Pons (tissue), 1 donor: ENCODE results near the gene FRS2.
A peak's percentile ranks its signal among the peaks of the same experiment; 100 is the strongest.
"Not testable (repeated sequence)": the region's sequence is repeated elsewhere in the genome, so short reads cannot be mapped to it uniquely, and the experiment has no call there.

ENCODE experiments used
- DNase-seq: peaks from one replicate; pipeline ENCODE4 v3.0.0-alpha.2; 2016; ENCODE audit warnings: low spot score

Gene FRS2, protein sequence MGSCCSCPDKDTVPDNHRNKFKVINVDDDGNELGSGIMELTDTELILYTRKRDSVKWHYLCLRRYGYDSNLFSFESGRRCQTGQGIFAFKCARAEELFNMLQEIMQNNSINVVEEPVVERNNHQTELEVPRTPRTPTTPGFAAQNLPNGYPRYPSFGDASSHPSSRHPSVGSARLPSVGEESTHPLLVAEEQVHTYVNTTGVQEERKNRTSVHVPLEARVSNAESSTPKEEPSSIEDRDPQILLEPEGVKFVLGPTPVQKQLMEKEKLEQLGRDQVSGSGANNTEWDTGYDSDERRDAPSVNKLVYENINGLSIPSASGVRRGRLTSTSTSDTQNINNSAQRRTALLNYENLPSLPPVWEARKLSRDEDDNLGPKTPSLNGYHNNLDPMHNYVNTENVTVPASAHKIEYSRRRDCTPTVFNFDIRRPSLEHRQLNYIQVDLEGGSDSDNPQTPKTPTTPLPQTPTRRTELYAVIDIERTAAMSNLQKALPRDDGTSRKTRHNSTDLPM

DNA sequence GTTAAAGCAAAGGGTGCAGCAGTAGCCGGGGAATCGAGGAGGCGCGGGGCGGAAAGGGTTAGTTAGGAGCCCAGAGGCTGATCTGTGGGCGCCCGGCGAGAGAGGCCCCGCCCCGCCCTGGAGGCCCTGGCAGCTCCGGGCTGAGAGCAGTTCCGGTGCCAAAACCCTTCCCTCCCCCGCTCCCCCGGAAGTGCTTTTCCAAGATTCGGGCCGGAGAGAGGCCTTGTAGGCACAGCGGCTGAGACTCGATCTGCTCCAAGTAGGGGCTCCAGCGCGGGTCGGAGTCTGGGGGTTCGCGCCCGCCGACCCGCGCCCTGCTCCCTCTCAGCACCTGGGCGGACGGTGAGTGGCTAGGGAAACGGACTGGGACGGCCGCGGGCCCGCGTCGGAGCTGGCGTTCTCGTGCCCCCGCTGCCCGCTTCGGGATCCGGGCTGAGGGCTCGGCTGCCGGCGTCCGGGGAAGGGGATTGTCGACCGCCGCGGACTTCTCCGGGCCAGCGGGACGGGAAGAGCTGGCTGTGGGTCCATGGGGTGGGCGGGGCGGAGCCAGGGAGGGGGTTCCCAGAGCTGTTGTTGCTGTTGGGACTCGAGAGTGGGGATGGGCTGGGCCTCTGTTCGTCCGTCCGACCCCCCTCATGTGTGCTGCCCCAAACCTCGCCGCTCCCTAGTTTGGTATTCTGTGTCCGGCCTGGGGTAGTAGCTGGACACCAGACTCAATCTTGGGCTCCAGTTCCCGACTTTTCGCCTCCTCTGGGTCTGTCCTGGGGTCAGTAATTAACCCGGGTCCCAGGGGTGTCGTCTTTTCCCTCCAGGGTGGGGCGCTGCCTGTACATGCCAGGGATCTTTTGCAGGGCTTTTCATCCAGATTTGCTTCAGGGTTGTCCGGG is at the start of gene FRS2:
TSS of gene FRS2 (plus strand) at position 200 of the 887 bp plus-strand sequence. CDS start 98,643 bp downstream, outside the sequence.
- peak; percentile 90 for DNase-seq

DNA sequence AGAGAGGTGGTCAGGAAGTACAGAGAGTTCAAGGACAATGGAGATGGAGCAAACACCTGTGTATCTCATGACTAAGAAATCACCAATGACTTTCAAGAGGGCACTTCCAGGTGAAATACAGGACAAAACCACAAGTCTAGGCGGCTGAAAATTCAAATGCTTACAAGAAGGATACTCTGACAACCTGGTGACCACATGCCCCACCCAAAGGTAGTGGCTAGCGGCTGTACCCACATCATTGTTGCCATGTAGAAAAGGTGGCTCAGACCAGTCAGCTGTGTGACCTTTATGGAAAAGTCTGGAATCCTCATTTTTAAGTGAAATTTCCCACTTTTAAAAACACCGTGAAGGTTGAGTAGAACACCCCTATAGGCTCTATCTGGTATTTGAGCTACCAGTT is 48.6 kb upstream of the FRS2 start:
- no peak for DNase-seq

DNA sequence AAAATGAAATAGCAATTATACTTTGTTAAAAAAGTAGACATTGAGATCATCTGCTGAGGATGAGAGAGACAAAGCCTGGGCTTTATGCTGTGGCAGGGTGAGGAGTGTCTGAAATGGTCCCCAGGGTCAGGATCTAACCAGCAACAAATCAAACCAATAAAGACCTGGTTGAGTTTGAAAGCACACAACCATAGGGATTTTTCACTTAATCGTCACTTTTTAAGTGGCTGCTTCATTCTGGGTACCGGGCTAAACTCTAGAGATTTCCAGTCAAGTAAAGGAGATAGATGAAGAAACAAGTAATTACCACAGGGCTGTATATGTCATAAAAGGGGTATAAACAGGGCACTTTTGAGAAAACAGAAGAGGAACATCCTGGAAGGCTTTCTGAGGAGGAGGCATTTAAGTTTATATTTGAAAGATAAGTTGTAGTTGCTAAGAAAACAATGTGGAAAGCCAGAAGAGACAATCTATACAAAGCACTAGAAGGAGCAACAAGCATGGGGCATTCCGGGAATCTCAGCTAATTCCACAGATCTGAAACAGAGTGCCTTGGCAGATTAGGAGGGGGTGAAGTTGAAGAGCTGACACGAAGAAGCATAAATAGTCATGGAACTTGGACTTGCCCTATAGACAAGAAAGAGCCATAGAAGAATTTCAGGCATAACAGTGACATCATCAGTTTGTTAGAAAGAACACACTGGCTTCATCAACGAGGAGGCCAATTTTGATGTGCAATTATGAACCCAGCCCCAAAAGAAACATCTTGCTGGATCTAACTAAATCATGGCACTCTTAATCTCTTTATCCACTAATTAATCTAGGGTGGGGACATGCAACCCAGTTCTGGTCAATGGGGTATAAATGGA is 46.9 kb upstream of the FRS2 start:
- DNase-seq = no peak

DNA sequence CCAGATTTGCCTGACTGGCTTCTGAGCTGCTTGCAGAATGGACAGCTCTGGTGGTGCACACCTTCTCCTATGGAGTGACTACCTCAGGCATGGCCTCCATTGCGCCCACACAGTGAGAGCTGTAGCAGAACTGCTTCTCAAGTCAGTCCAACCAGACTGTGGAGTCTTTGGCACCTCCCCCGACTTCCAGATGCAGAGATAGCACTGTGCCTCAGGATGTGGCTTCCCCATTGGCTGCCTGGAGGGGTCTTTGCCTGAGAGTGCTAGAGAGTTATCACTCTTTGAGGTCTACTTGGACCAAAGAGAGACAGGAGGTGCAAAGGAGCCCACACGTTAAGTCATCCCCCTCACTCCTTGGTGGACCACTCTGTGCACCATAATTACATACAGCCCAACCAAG is 44.8 kb upstream of the FRS2 start:
- no peak for DNase-seq

DNA sequence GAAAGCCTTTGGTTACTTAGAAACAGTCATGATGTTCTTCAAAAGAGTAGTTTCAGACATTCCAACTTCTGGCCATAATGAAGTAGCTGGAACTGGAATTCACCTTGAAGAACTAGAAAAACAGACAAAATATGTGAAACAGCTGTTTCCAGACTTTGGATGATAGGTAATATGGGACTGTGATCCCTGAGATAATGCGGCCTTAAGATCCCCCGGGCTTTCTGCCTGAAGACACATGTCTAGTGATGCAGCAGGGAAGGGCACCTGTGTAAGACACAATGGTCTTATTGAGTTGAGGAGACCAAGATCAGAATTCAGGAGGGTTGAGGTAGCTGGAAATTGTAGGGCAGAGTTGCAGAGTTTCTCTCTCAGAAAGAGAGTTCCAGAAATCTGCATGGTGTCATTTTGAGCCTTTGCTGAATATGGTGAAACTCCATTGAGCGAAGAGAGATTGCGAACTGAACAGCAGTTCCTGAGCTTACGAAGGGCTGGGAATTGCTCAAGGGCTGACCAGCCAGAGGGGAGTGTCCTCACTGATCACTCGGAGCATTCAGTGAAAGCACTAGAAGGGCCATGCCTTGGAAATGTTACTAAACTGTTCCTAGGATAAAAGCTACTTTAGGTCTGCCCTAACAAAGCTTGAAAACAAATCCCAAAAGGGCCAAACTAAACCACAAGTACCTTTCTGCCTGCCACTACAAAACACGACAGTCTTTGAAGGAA is 41.7 kb upstream of the FRS2 start:
- no peak for DNase-seq

DNA sequence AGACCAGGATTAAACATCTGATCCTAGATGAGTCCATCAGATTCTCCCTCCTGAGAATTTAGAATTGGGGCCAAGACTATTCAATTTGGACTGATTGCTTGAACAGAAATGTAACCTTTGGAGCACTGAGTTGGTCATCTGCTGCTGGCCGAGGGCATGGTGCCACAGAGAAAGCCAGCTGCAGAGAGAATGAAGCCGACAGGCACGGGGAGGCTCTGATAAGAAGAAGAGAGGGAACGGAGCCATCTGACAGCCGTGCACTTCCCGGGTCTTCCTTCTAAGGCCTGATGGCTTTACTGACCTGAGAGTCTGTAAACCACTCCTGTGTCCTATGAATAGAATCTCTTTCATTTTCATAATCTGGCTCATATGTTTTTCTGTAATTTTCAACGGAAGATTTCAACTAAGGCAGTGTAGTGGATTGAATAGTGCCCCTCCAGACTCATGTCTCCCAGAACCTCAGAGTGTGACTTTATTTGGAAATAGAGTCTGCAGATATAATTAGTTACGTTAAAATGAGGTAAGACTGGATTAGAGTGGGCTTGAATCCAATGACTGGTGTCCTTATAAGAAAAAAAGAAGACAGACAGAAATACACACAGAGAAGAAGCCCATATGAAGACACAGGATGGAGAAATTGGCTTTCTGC is 39.1 kb upstream of the FRS2 start:
- peak; percentile 65 for DNase-seq

DNA sequence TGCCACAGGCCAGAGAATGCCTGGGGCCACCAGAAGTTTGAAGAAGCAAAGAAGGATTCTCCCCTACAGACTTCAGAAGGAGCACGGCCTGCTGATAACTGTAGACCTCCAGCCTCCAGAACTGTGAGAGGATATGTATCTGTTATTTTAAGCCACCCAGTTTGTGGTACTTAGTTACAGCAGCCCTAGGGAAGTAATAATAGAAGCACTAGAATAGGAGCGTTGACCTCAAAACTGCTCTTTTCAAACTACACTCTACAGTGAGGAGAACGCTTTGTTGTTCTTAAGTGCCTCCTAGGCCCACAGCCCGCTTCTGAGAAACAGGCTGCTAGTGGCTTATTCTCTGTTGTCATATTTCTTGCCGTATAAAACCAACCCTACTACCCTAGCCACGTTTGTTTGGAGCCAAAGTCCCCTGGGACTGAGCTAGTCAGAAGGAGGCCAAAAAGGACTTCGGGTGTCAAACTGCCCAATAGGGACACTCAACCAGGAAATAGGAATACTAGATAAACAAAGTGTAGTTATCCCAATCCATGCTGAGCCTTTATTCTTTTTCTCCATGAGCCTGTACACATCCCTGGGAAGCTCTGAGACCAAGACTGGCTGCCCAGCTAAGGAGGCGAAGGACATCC is 38.5 kb upstream of the FRS2 start:
- DNase-seq = peak; percentile 26

DNA sequence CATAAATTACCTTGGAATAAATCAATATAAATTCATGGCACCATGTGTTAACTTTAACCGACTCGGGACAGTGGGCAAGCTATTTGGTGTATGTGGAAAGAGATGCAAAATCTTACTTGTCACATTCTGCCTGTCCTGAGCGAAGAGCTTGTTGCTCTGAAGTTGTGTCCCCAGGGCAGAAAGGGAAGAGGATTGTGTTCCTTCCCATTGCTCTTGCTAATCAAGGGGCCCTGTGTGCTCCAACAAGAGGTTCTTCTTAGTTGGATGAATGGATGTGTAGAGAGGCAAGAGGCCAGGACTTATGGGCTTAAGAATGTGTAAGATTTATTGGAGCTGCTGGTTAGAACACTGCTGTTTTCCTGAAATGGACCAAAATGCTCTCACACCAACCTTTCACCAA is 36.5 kb upstream of the FRS2 start:
- DNase-seq = peak; percentile 56

DNA sequence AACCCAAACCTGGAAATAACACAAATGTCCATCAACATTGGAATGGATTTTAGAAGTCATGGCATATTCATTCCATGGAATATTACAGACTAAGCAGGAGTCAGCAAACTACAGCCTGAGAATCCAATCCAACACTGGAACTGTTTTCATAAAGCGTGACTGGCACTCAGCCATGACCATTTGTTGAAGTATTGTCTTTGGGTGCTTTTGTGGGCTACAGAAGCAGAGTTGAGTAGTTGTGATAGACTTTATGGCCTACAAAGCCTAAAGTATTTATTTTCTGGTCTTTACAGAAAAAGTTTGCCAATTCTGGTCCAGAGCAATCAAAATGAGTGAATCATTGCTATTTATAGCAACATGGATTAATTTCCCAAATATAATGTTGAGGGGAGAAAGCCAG is 34.5 kb upstream of the FRS2 start:
- peak; percentile 25 for DNase-seq

DNA sequence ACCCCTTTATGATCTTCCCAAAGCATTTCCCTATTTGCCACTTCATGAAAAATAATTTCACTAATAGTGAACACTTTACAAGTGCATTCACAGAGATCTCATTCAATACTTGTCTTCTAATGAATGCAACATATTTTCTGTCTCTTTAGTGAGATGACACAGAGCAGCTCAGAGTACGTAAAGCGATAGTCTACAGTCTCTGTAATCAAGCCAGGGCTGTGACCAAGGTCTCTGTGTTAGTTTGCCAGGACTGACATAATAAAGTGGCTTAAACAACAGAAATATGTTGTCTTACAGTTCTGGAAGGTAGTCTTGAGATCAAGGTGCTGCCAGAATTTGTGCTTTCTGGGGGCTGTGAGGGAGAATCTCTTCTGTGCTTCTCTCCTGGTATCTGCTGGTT is 33.1 kb upstream of the FRS2 start:
- DNase-seq = no peak

DNA sequence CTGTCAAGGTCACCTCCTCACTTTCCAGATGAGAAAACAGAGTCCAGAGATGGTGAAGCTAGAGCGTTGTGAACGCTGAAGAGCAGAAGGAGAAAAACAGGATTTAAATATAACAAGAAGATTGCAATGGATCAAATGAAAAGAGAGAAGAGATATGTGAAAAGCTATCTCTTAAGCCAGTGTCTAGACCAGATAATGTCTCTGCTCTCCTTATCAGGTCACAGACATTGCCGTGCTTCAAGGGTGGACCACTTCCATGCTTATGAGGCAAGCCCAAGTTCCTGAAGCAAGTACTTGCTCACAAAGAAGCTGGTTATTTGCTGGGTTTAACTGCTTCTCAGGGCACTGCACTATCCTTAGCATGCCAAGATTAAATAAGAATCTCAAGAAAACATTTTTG is 31.6 kb upstream of the FRS2 start:
- DNase-seq = no peak

DNA sequence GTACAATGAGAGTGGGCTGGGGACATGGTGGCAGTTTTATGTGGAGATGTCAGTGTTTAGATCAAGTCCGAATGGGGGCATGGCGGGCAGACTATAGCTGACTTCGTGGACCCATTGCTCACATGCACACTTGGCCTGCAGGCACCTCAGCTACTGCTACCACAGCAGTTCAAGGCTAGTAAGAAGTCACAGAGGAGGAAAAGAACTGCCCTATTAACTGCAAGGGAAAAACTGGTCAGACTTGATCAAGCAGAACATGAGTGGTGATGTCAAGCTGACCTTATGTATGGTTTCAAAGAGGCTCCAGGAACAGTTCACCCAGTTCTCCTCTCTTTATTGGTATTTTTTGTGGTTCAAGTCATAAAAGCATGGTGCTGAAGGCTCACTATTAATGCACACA is 30.2 kb upstream of the FRS2 start:
- no peak for DNase-seq

DNA sequence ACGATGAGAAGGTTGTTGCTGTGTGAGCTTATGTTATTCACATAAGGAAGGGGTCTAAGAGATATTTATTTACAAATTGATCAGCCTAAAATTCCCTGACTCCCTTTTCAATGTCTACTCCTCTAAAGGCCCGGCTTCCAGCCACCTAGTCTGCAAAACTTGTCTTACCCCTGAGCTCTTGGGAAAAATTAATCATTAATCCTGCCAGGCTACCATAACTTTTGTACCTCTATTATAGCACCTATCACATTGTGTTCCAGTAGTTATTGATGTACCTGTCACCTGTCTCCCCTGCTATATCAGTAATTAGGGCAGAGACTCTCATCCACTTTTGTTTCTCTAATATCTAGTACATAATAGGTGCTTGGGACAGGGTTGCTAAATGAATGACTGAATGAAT is 29.3 kb upstream of the FRS2 start:
- no peak for DNase-seq

DNA sequence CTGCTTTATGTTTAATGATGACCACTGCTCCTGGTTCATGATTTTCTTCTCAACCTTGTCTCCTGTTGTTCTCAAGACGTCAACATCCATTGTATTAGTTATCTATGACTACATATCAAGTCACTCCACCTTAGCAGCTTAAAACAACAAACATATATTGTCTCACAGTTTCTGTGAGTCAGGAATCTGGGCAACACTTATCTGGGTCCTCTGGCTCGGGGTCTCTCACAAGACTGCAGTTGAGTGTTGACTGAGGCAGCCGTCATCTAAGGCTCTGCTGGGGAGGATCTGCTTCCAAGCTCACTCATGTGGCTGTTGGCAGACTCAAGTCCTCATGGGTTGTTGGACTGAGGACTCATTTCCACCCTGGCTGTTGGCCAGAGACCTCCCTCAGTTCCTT is 27.3 kb upstream of the FRS2 start:
- no peak for DNase-seq

DNA sequence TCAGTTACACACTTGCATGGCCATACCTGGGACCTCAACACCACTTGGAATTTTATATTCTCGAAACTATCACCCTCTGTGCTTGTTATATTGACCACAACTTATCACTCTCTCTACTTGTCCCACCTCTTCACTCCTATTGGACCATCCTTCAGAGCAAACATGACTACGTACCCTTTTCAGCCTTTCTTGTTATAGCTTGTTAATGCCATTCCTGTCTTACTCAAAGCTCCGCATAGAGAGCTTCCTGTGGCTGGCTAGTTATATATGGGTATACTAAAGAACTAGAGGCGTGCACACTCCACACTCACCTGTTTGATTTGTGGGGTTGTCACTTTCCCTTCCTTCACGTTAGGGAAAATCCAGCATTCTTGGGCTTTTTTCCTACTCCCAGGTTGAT is 26.3 kb upstream of the FRS2 start:
- no peak for DNase-seq

DNA sequence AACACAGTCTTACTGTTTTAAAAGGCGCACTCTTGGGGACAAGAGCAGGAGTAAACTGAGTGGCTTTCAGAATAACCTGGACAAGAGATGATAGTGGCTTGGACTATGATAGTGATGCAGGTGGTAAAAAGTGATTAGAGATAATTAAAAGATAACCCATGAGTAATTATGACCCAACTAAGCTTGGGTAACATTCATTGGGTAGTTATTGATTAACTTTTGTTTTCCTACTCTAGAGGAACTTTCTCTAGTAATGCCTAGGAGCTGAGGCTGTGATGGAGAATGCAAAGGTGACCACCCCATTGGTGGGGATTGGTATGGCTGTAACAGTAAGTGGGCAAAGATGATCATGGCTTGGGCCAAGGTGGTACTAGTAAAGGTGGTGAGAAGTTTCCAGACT is 22.3 kb upstream of the FRS2 start:
- no peak for DNase-seq

DNA sequence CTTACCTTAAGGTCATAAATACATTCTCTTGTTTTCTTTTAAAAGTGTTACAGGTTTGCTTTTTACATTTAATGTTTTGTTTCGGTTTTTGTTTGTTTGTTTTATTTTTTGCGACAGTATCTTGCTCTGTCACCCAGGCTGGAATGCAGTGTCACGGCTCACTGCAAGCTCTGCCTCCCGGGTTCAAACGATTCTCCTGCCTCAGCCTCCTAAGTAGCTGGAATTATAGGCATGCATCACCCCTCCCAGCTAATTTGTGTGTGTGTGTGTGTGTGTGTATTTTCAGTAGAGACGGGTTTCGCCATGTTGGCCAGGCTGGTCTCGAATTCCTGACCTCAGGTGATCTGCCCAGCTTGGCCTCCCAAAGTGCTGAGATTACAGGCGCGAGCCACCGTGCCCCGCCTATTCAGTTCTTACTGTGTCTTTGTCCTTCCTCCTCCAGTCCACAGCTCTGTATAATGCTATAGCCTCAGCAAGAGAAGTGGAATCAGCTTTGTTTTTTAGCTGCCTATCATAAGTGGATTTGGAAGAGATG is 17.5 kb upstream of the FRS2 start:
- not testable (repeated sequence) for DNase-seq

DNA sequence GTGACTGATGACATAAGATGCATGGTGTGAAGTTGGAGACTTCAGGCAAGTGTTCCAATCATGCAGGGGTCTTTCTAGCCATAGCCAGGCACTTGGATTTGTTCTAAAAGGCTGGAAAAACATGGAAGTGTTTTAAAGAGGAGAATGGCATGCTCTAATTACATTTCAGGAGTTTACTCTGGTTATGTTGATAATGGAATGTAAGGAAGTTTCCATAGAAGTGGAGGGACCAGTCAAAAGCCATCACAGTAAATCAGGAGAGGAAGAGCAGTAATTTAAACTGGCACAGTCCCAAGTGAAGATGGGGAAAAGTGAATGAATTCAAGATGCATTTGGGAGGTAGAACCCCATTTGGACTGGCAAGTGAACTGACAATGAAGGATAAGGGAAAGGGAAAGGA is 13.9 kb upstream of the FRS2 start:
- no peak for DNase-seq

DNA sequence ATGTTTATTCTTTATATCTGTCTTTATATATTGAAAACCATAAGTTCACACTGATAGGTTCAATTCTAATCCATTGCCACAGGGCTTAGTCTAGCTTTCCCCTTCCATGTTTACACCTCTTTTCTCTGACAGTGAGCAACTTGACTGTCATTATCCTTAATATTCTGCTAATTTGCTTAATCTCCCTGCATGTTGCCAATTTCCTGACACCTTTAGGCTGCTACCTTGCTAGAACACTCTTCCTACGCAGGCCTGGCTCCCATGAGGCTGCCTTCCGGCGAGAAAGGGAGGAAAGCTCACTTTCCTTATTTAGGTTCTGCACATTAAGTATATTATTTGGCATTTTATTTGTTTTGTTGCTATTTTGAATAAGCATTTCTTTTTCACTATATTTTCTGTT is 12.8 kb upstream of the FRS2 start:
- DNase-seq = no peak

DNA sequence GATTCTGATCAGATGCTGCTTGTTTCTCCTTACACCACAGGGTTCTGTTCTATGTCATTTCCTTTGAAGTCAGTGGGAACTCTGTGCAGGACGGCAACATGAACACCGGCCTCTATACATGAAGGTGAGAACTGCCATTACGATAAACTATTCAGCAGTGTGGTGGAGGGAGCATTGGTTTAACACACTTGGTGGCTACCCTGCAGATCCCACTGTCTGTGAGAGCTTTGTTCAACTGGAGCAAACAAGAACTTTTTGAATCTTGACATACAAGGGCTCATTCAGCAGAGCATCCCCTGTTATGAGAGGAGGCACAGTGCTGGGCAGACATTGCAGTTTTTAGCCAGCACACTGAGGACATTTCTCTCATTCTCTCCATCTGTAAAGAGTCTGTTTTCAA is 10.7 kb upstream of the FRS2 start:
- peak; percentile 97 for DNase-seq
